H1 (cell line): Measurements from ENCODE around the gene TIE1. TPM values are rescaled to one million over a fixed set of nuclear protein-coding genes. Genes with fewer than 3 reads are reported as not detected.

ENCODE experiments used
- E2F6 ChIP-seq: IDR thresholded peaks from 2 replicates; pipeline ENCODE4 v1.6.1; 2012; ENCODE audit warnings: inconsistent platforms
- SIN3A ChIP-seq, 2 experiments: IDR thresholded peaks in 1 of 2; conservative IDR thresholded peaks in 1 of 2; 2 replicates each; pipeline ENCODE4 v1.6.1; 2011 to 2012; ENCODE audit warnings: low read length in 2 of 2, improper control_type of control experiment in 1 of 2, low read depth in 1 of 2, mild to moderate bottlenecking in 1 of 2
- TAF7 ChIP-seq: optimal IDR thresholded peaks from 2 replicates; pipeline ENCODE3; 2011; ENCODE audit warnings: low read depth, mild to moderate bottlenecking, inconsistent platforms, low read length, moderate library complexity, borderline replicate concordance
- ZNF274 ChIP-seq: IDR thresholded peaks from 2 replicates; pipeline ENCODE4 v1.7.0; 2012; ENCODE audit warnings: low read length, borderline replicate concordance; ENCODE audit errors: extremely low read depth
- polyA plus RNA-seq, 7 experiments: library from polyadenylated mRNA; depleted of rRNA in 3 of 7; stranded (reverse) in 5 of 7; unstranded in 2 of 7; fragments of >200 nt in 5 of 7; fragments of 200-250 nt in 2 of 7; gene quantifications; 1 replicate in 5 of 7; 2 replicates in 1 of 7; 4 replicates in 1 of 7; pipeline versions ENCODE4 v1.2.1 to v1.2.3, GENCODE V29; 2011 to 2013; ENCODE audit warnings: missing spikeins in 2 of 7, mixed read lengths in 2 of 7
- total RNA-seq: library from RNA; stranded (reverse); fragmentation: NEBNext Ultra II Directional; extraction: Animal tissue kit (Norgen Biotek cat#: 25700); gene quantifications from 2 replicates; pipeline ENCODE4 v1.2.1, GENCODE V29; 2021
- TF ChIP-seq, protein P1 (sequence below): IDR thresholded peaks from 2 replicates; pipeline ENCODE4 v1.6.1; 2012; ENCODE audit warnings: inconsistent platforms

The TIE1 gene
- total and polyA plus RNA-seq, 2 of the 8 experiments (the other 6 are each of a cell fraction or from before 2014, with no cell fraction given): 0.74 to 2.2 TPM

DNA sequence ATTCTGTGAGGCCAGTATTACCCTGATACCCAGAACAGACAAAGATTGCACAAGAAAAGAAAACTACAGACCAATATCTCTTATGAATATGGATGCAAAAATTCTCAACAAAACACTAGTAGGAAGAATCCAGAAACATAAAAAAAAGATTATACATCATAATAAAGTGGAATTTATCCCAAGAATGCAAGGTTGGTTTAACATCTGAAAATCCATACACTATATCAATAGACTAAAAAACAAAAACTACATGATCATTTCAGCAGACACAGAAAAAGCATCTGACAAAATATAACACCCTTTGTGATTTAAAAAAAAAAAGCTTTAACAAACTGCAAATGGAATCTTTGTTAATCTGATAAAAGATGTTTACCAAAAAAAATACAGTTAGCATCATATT lies 24.6 kb downstream of the TIE1 start (continued):
- TF ChIP-seq, protein P1, sequence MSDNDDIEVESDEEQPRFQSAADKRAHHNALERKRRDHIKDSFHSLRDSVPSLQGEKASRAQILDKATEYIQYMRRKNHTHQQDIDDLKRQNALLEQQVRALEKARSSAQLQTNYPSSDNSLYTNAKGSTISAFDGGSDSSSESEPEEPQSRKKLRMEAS: no peak
- TF ChIP-seq SIN3A (conservative IDR thresholded peaks at IDR 0.05 in 1 of 2, IDR thresholded peaks at IDR 0.05 in 1 of 2; ENCODE audit: low read depth in 1 of 2, low read length in 2 of 2): no peak
- no peak for TF ChIP-seq ZNF274
- TF ChIP-seq TAF7: no peak
- no peak for TF ChIP-seq E2F6
